HG03175 (cell line): ENCODE results near the gene CCDC187.

ENCODE experiments used
- ATAC-seq: cut with Tn5 transposase; IDR thresholded peaks from one replicate; pipeline ENCODE4 v1.9.1; 2021; ENCODE audit warnings: mild to moderate bottlenecking, moderate library complexity; ENCODE audit not compliant: unreplicated experiment

The CCDC187 gene

DNA sequence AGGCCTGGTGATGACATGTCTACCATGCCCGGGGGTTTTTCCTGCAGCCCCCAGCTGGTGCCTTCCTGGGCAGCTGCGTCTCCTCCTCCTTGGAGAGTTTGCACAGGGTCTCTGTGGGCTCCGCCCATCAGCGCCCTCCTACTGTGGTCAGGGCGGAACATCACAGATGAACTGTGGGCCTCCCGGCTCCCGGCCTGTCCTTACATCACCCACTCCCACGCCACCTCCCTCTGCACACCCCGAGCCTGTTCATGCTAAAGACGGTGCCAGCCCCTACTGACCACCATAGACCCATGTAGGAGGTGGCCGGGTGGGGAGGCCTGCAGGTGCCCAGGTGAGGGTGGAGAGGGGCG is 36.0 kb upstream of the CCDC187 start:
- ATAC-seq = no peak

DNA sequence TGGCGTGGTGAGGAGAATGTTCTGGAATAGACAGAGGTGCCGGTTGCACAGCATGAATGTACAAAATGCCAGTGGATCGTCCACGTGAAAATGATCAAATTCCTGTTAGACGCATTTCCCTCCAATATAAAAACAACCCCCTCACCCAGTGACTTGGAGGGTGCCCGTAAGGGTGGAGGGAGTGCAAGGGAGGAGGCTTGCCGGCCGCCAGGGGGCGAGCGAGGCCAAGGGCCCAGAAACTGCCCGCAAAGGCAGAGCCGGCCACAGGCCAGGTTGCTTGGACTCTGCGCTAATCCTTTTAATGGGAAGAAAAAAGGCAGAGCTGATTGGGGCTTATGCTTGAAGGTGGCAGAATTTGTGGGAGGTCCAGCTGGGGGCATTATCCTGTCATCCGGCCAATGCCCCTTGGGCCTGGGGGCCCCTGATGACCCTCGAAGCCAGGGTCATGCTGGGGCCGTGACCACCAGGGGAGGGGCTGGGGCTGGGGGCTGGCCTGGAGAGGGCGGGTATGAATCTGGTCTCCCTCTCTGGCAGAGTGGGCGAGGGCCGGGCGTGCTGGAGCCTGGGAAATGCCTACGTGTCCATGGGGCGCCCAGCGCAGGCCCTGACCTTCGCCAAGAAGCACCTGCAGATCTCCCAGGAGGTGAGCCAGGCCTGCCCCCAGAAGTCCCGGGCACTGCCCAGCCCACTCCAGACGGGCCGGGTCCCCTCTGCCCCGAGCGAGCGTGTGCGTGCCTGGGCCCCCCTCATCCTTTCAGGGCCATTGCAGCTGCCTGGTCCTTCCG is 35.5 kb upstream of the CCDC187 start:
- ATAC-seq = no peak

DNA sequence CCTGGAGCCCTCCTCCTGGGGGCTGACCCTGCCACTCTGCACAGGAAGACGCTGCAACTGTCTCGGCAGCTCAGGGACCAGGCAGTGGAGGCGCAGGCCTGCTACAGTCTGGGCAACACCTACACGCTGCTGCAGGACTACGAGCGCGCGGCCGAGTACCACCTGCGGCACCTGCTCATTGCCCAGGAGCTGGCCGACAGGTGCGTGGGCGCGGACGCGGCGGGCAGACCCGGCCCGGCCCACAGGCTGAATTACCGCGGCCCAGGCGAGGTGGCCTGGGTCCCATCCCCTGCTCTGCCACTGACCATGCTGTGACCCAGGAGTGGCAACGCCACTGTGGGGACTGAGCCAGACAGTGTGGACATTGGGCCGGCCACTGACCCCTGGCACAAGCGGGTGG is 34.6 kb upstream of the CCDC187 start:
- ATAC-seq = no peak

DNA sequence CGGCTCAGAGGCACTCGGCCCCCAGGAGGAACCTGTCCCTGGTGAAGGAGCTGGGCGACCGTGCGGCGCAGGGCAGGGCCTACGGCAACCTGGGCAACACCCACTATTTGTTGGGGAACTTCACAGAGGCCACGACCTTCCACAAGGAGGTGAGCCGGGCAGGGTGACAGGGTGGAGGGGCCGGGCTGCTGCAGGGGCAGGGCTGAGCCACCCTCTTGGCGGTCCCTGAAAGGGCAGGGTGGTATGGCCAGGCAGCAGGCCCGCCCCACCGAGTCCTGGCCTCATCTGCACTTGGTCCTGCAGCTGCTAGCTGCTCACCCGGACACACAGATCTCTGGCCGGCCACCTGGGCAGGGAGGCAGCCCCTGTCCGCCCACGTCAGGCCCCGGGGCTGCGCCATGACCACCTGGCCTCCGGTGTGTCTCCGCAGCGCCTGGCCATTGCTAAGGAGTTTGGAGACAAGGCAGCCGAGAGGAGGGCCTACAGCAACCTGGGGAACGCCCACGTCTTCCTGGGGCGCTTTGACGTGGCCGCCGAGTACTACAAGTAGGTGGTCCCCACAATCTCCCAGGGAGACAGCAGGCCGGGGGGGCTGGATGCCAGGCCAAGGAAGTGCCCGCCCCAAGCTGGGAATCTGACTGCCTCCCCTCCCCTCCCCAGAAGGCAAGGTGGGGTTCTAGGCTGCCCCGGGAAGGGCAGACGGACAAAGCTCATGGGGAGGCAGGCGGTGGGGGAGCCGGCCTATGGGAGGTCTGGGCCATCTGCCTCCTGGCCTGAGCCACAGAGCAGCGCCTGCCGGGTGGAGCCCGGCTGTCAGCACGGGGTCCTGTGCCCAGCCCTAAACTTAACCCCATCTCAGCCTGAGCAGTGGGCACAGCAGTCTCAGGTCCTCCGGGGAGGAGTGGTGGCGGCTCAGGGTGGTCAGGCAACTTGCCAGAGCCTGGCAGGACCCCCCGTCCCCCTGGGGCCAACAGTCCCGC is 33.8 kb upstream of the CCDC187 start:
- ATAC-seq = no peak

DNA sequence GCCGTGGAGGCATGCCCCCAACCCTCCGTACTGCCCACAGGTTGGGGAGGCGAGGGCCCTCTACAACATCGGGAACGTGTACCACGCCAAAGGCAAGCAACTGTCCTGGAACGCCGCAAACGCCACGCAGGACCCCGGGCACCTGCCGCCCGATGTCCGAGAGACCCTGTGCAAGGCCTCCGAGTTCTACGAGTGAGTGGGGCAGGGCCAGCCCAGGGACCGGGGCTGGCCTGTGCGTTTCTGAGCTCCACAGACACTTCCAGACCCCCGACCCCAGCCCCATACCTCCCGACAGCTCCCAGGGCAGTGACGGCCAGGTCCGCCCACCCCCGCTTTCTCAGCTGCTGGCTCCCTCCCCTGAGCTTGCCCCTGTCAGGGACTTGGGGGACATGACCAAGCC is 33.0 kb upstream of the CCDC187 start:
- ATAC-seq = no peak

DNA sequence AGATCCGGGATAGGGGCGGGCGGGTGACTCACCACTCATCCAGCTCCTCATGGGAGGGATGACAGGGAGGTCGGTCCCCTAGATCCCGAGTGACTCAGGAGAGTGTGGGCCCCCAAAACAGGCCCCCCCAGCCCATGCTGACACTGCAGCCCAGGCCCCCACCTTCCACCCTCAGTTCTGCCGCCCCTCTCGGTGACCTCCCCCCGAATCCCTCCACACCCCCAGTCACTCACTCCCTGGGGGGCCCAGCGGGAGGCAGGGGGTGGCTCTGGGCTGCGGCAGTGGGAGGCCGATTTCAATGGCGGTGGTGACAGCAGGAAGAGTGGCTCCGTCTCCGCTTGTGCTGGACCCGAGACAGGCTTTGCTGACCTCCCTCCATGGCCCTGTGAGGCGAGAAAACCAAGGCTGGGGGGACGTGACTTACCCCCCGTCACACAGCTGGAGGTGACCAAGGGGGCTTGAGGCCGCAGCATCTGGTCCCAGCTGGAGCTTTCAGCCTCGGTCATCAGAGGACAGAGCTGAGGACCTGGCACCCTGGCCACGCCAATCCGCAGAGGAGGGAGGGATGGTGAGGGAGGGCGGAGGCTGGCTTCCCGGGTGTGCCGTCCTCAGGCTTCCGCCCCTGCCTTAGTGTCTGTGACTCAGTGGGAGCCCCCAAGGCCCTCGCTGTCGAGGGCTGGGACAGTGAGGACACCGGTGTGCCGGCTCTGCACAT is 32.4 kb upstream of the CCDC187 start:
- ATAC-seq = no peak

DNA sequence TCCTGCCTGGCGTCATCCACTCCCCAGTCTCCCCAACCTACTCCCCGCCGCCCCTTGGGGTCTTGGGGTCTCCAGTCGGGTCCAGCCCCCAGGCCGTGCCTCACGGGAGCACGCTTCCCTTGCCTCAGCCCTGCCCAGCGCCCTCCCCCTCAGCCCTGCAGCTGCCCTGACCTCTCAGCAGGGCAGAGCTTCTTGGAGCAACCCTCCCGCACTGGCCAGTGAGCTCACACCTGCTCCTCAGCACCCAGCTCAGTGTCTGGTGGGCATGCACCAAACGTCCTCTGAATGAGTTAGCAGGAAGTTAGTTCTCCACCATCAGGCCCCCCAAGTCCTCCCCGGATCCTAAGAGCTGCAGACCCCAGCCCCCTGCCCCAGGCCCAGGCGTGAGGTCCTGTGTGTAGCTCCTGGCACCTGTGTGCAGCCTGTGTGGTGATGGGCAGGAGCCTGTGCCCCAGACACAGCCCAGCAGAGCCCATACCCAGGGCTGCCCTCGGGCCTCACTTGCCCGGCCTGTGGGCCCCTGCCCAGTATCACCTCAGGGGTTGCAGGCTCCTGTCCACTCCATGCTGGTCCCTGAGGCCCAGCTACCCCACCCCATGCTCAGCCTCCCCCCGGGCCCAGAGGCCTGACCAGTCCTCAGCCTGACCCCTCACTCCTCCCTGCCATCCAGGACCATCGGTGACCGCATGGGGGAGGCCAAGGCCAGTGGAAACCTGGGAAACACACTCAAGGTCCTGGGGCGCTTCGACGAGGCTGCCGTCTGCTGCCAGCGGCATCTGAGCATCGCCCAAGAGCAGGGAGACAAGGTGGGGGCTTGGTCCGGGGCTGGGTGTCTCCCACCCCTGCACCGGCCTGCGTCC is 31.6 kb upstream of the CCDC187 start:
- no peak for ATAC-seq

DNA sequence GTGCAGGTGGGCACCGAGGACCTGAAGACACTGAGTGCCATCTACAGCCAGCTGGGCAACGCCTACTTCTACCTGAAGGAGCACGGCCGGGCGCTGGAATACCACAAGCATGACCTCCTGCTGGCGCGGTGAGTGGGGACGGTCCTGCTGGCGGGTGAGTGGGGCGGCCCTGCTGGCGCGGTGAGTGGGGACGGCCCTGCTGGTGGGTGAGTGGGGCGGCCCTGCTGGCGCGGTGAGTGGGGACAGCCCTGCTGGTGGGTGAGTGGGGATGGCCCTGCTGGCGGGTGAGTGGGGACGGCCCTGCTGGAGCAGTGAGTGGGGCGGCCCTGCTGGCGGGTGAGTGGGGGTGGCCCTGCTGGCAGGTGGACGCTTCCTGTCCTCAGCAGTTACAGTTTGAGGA is 30.6 kb upstream of the CCDC187 start:
- no peak for ATAC-seq

DNA sequence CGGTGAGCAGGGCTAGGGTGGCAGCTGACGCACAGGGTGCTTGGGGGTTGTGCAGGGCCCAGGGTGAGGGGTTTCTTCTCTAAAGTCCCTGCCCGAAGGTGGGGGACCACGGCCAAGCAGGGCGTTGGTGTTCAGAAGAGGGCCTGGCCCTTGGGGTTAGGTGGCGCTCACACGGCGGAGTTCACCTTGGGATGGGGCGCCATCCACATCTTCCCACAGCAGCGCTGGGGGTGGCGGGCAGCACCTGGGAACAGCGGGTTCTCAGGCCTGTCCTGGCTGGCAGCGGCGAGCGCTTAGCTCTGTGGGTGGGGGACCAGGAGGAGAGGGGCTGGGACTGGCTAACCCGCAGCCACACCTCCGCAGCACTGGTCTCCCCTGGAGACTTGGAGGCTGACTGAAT is 29.6 kb upstream of the CCDC187 start:
- no peak for ATAC-seq

DNA sequence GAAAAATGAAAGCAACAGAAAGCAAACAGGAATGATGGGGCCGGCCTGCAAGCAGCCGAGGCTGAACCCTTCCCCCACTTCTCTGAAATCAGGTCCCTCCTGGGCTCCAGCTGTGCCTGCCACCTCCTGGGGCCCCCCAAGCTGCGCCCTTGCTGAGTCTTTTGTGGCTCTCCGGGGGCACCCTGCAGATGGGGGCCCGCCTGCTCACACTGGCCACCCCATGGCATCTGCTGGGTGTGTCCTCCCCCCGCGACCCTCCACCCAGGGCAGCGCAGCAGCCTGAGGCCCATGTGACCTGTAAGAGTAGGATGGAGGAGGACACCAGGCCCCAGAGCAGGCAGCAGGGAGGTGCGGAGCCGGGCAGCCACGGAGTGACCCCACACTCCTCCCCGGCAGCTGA is 29.2 kb upstream of the CCDC187 start:
- no peak for ATAC-seq

DNA sequence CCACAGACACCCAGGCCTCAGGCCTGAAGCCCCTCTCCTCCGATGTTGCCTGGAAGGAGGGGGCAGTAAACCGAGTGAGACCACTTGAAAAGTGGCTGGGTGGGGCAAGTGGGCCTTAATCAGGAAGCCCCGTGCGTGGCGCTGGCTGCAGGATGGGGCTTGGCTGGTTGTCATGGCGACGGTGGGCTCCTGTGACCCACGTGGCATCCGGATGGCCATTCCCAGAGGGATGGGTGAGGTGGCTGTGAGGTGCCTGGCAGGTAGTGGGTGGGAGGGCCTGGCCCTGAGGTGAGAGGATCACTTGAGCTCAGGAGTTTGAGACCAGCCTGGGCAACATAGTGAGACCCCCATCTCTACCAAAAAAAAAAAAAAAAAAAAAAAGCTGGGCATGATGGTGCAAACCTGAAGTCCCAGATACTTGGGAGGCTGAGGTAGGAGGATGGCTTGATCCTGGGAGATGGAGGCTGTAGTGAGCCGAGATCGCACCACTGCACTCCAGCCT is 28.6 kb upstream of the CCDC187 start:
- ATAC-seq = no peak

DNA sequence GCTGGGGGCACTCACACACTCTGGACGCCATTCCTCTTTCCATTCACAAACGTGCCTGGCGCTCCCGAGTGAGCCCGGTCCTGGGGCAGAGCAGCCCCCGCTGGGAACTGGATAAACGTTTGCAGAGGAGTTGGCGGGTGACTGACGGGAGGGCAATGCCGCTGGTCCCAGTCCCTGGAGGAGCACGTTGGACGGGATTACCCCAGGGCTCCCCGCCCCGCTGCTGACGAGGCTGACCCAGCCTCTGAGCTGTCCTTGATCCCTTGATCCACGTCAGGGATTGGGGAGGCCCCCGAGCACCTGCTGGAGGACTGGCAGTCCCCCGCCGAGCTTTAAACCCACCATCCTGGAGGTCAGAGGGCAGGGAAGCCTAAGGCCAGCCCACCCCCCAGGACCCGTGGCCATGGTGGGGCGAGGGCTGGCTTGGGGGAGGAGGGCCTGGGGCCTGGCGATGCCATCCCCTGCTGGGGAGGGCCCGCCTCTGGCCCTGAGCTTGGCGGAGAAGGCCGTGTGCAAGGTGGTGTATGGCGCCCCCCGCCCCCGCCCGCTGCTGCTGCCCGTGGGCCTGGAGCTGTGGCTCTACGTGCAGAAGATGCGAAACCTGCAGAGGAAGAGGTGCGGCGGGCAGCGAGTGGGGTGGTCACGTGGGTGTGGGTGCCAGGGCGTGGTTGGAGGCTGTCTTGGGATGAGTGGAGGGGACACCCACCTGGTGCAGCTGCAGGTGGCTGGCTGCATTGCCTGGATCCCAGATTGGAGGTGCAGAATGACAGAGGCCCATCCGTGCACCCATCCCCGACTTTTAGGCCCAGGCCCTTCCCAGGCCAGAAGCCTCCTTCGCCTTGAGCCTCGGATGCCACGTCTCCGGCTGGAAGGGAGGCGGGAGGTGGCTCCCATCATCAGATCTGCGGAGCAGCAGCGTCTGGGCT is 27.9 kb upstream of the CCDC187 start:
- no peak for ATAC-seq

DNA sequence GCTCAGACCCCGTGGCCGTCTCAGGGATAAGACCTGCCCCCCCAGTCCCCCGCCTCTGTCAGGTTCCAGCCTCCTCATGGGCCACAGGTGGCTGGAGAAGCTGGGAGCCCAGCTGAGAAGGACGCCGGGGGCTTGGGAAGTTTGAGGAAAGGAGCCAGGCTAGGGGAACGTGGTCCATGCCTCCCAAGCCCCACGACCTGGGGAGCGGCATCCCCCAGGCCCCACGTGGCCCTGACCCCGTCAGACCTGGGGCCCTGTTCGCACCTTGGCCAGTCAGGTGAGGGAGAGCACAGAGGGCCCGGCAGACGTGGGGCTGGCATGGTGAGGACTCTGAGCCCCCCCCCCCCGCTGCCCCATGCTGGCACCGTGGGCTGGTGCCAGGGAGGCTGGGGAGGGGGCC is 27.1 kb upstream of the CCDC187 start:
- ATAC-seq = no peak

DNA sequence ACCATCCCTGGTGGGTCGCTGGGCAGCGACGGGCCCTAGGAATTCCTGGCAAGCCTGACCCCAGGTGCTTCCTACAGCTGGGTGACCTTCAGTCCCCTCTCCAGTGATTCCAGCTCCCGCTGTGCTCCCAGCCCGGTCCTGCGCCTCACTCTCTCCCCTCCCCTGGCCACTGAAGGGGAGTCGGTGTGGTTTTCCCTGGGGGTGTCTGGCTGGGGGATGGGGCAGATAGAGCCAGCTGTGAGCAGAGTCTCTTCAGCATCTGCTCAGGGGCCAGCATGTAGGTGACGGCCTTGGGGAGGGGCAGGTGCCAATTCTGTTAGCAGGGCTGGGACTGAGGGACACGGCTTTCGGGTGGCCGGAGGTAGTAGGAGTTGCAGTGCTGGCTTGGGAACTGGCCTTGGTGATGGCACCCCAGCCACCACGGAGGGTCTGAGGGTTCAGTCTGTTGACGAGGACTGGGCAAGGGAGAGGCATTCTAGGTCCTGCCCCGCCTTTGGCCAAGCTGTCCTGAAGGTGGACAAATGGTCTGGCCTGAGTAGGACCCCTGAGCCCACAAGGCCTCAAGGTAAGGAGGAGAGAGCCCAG is 26.6 kb upstream of the CCDC187 start:
- no peak for ATAC-seq

DNA sequence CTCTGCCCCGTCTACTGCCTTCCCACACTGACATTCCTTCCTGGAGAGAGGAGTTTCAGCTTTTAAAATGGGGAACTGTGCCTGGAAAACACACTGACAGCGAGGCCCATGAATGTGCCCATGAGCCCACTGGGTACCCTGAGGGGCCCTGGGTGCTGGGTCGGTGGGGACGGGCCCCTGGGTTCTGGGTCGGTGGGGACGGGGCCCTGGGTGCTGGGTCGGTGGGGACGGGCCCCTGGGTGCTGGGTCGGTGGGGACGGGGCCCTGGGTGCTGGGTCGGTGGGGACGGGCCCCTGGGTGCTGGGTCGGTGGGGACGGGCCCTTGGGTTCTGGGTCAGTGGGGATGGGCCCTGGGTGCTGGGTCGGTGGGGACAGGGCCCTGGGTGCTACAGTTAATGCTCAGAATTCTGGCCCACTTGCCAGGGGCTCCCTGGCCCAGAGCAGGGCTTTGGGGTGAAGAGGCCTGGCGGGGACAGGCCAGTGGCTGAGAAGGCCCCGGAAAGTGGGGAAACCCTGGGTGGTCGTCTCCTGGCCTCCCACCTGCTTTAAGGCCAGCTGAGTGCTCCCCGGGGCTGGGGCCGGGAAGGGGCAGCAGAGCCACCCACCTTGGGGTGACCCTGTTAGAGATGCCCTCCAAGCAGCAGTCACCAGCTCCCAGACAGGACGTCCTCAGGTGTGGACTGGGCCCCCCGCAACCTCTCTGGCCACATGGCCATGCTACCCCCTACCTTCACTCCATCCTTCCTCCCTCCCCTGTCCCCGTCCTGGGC is 25.9 kb upstream of the CCDC187 start:
- no peak for ATAC-seq

DNA sequence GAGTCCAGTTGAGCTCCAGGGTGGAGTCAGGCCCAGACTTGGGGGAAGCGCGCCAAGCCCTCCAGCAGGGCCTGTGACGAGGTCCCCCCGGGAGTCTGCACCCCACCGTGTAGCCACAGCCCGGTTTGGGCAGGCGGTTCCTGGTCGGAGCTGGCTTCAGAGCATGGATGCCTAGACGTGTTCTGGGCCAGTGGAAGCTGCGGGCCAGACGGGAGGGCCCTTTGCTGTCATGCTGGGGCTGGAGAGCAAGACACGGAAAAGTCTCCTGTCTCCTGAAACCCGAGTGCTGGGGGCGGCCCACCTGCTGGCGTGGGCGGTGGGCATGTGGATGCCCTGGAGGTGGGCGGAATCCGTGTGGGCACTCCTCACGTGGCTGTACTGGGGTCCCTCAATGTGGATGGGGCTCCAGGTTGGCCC is 25.3 kb upstream of the CCDC187 start:
- no peak for ATAC-seq

DNA sequence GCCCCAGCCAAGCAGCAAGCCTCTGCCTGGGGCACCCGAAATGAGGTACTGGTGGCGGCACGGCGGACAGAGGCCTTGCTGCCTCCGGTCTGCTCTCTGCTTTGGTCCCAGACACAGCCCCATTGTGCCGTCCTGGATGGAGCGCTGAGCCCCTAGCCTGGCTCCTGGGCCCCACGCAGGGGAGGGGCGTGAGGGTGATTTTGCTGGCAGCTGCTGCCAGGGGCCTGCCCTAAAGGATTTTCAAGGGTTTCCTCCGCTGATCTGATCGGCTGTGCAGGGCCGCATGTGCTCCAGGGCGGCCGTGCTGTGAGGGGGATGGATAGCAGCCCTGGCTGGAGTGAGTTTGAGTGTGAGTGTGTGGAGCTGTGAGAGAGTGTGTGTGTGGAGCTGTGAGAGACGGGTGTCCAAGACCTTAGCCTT is 24.7 kb upstream of the CCDC187 start:
- no peak for ATAC-seq

DNA sequence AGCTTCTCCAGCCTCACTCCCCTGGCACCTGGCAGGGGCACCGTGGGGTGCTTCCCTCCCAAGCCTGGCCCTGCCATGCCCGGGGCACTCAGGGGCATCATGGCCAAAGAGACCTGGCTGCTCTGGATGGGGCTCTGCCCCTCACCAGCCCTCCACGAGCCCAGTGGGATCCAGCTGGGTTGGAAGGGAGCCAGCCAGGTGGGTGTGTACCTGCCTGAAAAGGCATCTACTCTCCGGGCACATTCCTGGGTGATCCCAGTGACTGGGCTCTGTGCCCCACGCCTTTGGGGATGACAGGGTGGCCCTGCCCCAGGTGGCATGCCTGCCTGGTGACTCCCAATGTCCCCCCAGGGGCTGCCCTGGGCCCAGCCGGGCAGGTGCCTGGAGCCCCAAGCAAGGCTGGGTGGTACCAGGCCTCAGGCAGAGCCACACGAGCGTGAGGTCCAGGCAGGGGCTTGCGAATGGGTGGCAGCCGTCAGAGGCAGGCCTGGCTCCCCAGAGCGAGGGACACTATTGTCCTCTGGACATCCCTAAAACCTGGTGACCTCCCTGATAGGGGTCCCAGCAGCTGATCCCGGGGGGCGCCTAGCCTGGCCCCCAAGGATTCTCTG is 24.2 kb upstream of the CCDC187 start:
- ATAC-seq = no peak
